Measurements from ENCODE around the gene MCF2L. TPM values are rescaled to one million over a fixed set of nuclear protein-coding genes. Genes with fewer than 3 reads are reported as not detected.

MCF2L gene
- total and polyA plus RNA-seq, 9 of the 15 experiments (the other 6 are each of a cell fraction or from before 2014, with no cell fraction given), result 0.05 to 0.25 (median 0.18) TPM; not detected in 5

- peaks cover 40 to 69% of the 10 kb centered on the region in 2 experiments for H3K27me3 ChIP-seq (ENCODE audit: control insufficient read depth in 2 of 2, insufficient read depth in 2 of 2, low read length in 2 of 2)
- H3K36me3 ChIP-seq (ENCODE audit: control insufficient read depth, insufficient read depth, low read length), result no peaks in the 10 kb centered on the region
- TF ChIP-seq SMARCB1 (IDR thresholded peaks at IDR 0.05; ENCODE audit: insufficient read length, low read depth), result no peak
- no TSS peak for BruUV-seq (replicated peaks)
- H3K4me2 ChIP-seq (ENCODE audit: insufficient read depth, low read length), result no peak overlapping the region
- ChIA-PET POLR2A (interaction anchor here (0.6 kb wide), 1 partner anchor 72 kb away, joined by 4 read pairs; no protein-coding TSS in a partner anchor), CTCF (ENCODE audit: low intra/inter-chr PET ratio) (no interaction called here)
- intact Hi-C loops (cut with micrococcal nuclease) (no loop called here), in situ Hi-C loops (cut with MboI) (no loop called here)
- H3K9me3 ChIP-seq (replicated peaks; ENCODE audit: control insufficient read depth, insufficient read depth, low read depth, low read length), result no peaks in the 10 kb centered on the region
- no peak overlapping the region for H3K27ac ChIP-seq (ENCODE audit: extremely low read depth, low read depth, low read length)
- FAIRE-seq, result no peak
- no peak for DNase-seq (ENCODE audit: extremely low read depth in 1 of 4, low spot score in 3 of 4)
- peaks cover 3% of the 10 kb centered on the region; the same call in 1 of the 2 replicates for H4K20me1 ChIP-seq (replicated peaks; ENCODE audit: control insufficient read depth, insufficient read depth, low read length)
- H3K4me3 ChIP-seq, result no peak overlapping the region
- 3% methylated on average over 10 of the region's 20 CpGs for WGBS (ENCODE audit: insufficient coverage, low coverage, missing lambda C conversion rate)
- H3K9me1 ChIP-seq (ENCODE audit: control insufficient read depth, insufficient read depth, low read length), result no peaks in the 10 kb centered on the region
- no peak overlapping the region for H2AFZ ChIP-seq (ENCODE audit: low read depth, low read length)
- H3K4me1 ChIP-seq (replicated peaks in 1 of 2; ENCODE audit: control insufficient read depth in 2 of 2, insufficient read depth in 2 of 2, low read length in 2 of 2), result peaks cover 0 to 5% of the 10 kb centered on the region in 2 experiments; a peak in 2 of 5 replicates
- no peak overlapping the region for H3K9ac ChIP-seq (ENCODE audit: insufficient read depth in 1 of 2, low read depth in 2 of 2, low read length in 2 of 2)
- no peaks in the 10 kb centered on the region for H3K79me2 ChIP-seq (ENCODE audit: control insufficient read depth, insufficient read depth, low read length)
- ATAC-seq, result no peak
Observed at GRCh38 chr13:113043001-113043630, 74.1 kb downstream of the MCF2L start.

- in situ Hi-C loops (cut with MboI), result no loop called here
- no TSS peak for BruUV-seq (replicated peaks)
- WGBS (ENCODE audit: insufficient coverage, low coverage, missing lambda C conversion rate), result under 1% methylated on average over 14 of the region's 14 CpGs
- TF ChIP-seq ETV6 (IDR thresholded peaks at IDR 0.05; ENCODE audit: borderline replicate concordance in 1 of 2, low read depth in 2 of 2, low read length in 1 of 2), result no peak
- no peak for TF ChIP-seq ETV6 (CRISPR knock-in tag; IDR thresholded peaks at IDR 0.05; ENCODE audit: borderline replicate concordance)
- no peak for TF ChIP-seq FOXA3 (CRISPR knock-in tag; conservative IDR thresholded peaks at IDR 0.05 in 1 of 2, IDR thresholded peaks at IDR 0.05 in 1 of 2)
- TF ChIP-seq OTX1 (CRISPR knock-in tag; IDR thresholded peaks at IDR 0.05), result no peak
- TF ChIP-seq ZNF398 (CRISPR knock-in tag; IDR thresholded peaks at IDR 0.05), result no peak
- TF ChIP-seq L3MBTL2 (IDR thresholded peaks at IDR 0.05), result no peak
- TF ChIP-seq ILK (tag; IDR thresholded peaks at IDR 0.05; ENCODE audit: borderline replicate concordance, low read depth), result no peak
- TF ChIP-seq HNRNPH1 (optimal IDR thresholded peaks at IDR 0.05; ENCODE audit: low read depth, low read length), result no peak
- no peak for TF ChIP-seq E2F6 (IDR thresholded peaks at IDR 0.05; ENCODE audit: borderline replicate concordance in 1 of 2, extremely low read depth in 1 of 2, insufficient read depth in 1 of 2, insufficient read length in 1 of 2, low read depth in 1 of 2, low read length in 1 of 2, poor library complexity in 1 of 2, severe bottlenecking in 1 of 2)
Observed at GRCh38 chr13:113043931-113044330, 74.9 kb downstream of the MCF2L start.

More at GRCh38 chr13:113043931-113044330, 74.9 kb downstream of the MCF2L start:
- Histone ChIP-seq H3K4me3 (no peak overlapping the region), H3K27me3 (ENCODE audit: control insufficient read depth in 2 of 2, insufficient read depth in 2 of 2, low read length in 2 of 2) (peaks cover 40 to 75% of the 10 kb centered on the region in 2 experiments), H3K9me3 (replicated peaks; ENCODE audit: control insufficient read depth, insufficient read depth, low read depth, low read length) (no peaks in the 10 kb centered on the region), H2AFZ (ENCODE audit: low read depth, low read length) (no peak overlapping the region), H4K20me1 (replicated peaks; ENCODE audit: control insufficient read depth, insufficient read depth, low read length) (peaks cover 3% of the 10 kb centered on the region; the same call in 1 of the 2 replicates), H3K79me2 (ENCODE audit: control insufficient read depth, insufficient read depth, low read length) (no peaks in the 10 kb centered on the region), H3K4me2 (ENCODE audit: insufficient read depth, low read length) (no peak overlapping the region), H3K9ac (ENCODE audit: insufficient read depth in 1 of 2, low read depth in 2 of 2, low read length in 2 of 2) (no peak overlapping the region), H3K9me1 (ENCODE audit: control insufficient read depth, insufficient read depth, low read length) (no peaks in the 10 kb centered on the region), H3K36me3 (ENCODE audit: control insufficient read depth, insufficient read depth, low read length) (no peaks in the 10 kb centered on the region), H3K4me1 (replicated peaks in 1 of 2; ENCODE audit: control insufficient read depth in 2 of 2, insufficient read depth in 2 of 2, low read length in 2 of 2) (peaks cover 0 to 5% of the 10 kb centered on the region in 2 experiments; a peak in 2 of 5 replicates), H3K27ac (ENCODE audit: extremely low read depth, low read depth, low read length) (no peak overlapping the region)
- DNase-seq (ENCODE audit: extremely low read depth in 1 of 4, low spot score in 3 of 4) (no peak), FAIRE-seq (no peak), ATAC-seq (no peak)
- CTCF ChIA-PET (ENCODE audit: low intra/inter-chr PET ratio), result no interaction called here
- POLR2A ChIA-PET, result interaction anchor here (0.6 kb wide), 1 partner anchor 33 kb away, joined by 3 read pairs; no protein-coding TSS in a partner anchor
- intact Hi-C loops (cut with micrococcal nuclease), result no loop called here

Data from K562 (cell line).